ENCODE measurements around the gene MED22.

DNA sequence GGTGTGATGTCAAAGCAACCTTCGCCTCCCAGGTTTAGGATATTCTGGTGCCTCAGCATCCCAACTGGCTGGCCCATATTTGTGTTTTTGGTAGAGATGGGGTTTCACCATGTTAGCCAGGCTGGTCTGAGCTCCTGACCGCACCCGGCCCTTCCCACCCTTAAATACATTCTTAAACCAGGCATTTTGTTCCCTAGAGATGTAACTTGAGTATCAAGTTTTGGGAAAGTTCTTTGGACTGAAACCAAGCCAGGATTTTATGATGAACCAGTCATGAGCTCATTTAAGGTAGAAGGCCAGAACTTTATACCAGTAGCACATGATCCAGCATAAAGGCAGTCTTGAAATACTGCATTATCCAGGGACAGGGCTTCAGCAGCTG, 3.6 kb upstream of the MED22 start:
- TF ChIP-seq, protein P1, sequence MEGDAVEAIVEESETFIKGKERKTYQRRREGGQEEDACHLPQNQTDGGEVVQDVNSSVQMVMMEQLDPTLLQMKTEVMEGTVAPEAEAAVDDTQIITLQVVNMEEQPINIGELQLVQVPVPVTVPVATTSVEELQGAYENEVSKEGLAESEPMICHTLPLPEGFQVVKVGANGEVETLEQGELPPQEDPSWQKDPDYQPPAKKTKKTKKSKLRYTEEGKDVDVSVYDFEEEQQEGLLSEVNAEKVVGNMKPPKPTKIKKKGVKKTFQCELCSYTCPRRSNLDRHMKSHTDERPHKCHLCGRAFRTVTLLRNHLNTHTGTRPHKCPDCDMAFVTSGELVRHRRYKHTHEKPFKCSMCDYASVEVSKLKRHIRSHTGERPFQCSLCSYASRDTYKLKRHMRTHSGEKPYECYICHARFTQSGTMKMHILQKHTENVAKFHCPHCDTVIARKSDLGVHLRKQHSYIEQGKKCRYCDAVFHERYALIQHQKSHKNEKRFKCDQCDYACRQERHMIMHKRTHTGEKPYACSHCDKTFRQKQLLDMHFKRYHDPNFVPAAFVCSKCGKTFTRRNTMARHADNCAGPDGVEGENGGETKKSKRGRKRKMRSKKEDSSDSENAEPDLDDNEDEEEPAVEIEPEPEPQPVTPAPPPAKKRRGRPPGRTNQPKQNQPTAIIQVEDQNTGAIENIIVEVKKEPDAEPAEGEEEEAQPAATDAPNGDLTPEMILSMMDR (IDR thresholded peaks at IDR 0.05 in 2 of 3, conservative IDR thresholded peaks at IDR 0.05 in 1 of 3; ENCODE audit: borderline replicate concordance in 1 of 3, insufficient read depth in 1 of 3, low read depth in 2 of 3, low read length in 2 of 3): no peak
- TF ChIP-seq, protein P2, sequence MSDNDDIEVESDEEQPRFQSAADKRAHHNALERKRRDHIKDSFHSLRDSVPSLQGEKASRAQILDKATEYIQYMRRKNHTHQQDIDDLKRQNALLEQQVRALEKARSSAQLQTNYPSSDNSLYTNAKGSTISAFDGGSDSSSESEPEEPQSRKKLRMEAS (IDR thresholded peaks at IDR 0.05): no peak
